Chondrocyte (in vitro differentiated cells): ENCODE results near the gene CLCN7. TPM values are rescaled to one million over a fixed set of nuclear protein-coding genes. Genes with fewer than 3 reads are reported as not detected.

Source experiments
- DNase-seq: peaks from one replicate; pipeline ENCODE4 v3.0.0; 2021; ENCODE audit warnings: mixed read lengths, low spot score
- H3K27ac Mint-ChIP-seq: one replicate; pipeline ENCODE4 v1.8.0; 2021; ENCODE audit warnings: mild to moderate bottlenecking, moderate library complexity, mixed read lengths; ENCODE audit not compliant: unreplicated experiment
- H3K27me3 Mint-ChIP-seq: 2 replicates; pipeline ENCODE4 v1.8.0; 2021; ENCODE audit warnings: low read depth, mixed read lengths
- H3K36me3 Mint-ChIP-seq: 2 replicates; pipeline ENCODE4 v1.8.0; 2021; ENCODE audit warnings: low read depth, mixed read lengths
- H3K4me1 Mint-ChIP-seq: 2 replicates; pipeline ENCODE4 v1.8.0; 2021; ENCODE audit warnings: low read depth, mild to moderate bottlenecking, mixed read lengths
- H3K4me3 Mint-ChIP-seq: one replicate; pipeline ENCODE4 v1.8.0; 2021; ENCODE audit warnings: mild to moderate bottlenecking, moderate library complexity, mixed read lengths; ENCODE audit not compliant: unreplicated experiment
- H3K9me3 Mint-ChIP-seq: 2 replicates; pipeline ENCODE4 v1.8.0; 2021; ENCODE audit warnings: low read depth, mixed read lengths
- CTCF ChIP-seq: fragments of 200-600 bp; sonication (generic); IDR thresholded peaks from 2 replicates; pipeline ENCODE4 v1.5.0; 2021; ENCODE audit warnings: antibody characterized with exemption, mild to moderate bottlenecking, moderate library complexity
- total RNA-seq: library from RNA; stranded (reverse); gene quantifications from 3 replicates; pipeline ENCODE4 v1.2.1, GENCODE V29; 2021

Gene CLCN7
- total RNA-seq, 1 donor from 2014 or later, result 97.0 TPM

- no peak for DNase-seq
- Mint-ChIP-seq H3K9me3 (no peaks in the 10 kb centered on the region), H3K4me3 (no peak overlapping the region), H3K27ac (no peak overlapping the region), H3K27me3 (peaks cover 4% of the 10 kb centered on the region), H3K4me1 (no peaks in the 10 kb centered on the region), H3K36me3 (peaks cover 1% of the 10 kb centered on the region)
- TF ChIP-seq CTCF, result no peak
These were observed 38.7 kb downstream of the CLCN7 start for GRCh38 chr16:1435921-1436697.

DNA sequence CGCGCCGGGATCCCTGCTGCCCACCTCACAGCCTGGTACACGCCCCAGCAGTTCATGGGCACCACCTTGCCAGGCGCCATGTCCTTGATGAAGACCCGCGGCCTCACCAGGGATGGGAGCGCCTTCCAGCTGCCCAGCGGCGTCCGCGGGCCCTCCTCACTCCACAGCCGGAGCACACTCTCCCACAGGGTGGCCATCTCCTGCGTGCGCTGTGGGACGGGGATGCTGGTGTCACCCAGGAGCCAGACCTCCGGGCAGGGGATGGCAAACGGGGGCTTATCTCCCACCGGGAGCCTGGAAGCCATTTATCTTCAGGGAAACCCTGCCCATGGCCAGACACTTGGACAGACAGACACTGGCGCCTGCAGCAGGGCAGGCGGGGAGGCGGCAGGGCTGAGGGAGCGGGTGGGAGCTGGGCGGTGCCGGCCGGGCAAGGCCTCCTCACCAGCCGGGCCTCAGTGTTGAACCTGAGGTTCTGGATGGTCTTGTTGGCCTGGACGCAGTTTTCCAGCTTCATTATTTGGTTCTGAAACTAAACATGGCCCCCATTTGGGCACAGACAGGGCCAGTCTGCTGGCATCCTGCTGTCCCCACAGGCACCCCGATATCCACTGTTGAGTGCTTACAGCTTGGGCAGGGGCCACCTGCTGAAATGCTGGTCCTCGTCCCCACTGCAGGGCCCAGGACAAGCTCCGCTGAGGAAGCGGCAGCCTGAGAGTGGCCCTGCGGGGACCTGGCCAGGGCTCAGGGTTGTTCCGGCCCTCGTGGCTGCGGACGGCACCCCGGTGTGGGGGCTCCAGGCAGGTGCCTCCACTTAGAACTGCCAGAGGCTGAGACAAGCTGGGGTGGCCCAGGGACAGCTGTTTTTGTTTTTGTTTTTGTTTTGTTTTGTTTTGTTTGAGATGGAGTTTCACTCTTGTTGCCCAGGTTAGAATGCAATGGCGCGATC lies 39.9 kb downstream of the CLCN7 start:
- Mint-ChIP-seq H3K4me1 (no peaks in the 10 kb centered on the region), H3K9me3 (no peaks in the 10 kb centered on the region), H3K36me3 (no peaks in the 10 kb centered on the region), H3K27me3 (peaks cover 4% of the 10 kb centered on the region), H3K4me3 (no peak overlapping the region), H3K27ac (no peak overlapping the region)
- TF ChIP-seq CTCF, result no peak
- no peak for DNase-seq

DNA sequence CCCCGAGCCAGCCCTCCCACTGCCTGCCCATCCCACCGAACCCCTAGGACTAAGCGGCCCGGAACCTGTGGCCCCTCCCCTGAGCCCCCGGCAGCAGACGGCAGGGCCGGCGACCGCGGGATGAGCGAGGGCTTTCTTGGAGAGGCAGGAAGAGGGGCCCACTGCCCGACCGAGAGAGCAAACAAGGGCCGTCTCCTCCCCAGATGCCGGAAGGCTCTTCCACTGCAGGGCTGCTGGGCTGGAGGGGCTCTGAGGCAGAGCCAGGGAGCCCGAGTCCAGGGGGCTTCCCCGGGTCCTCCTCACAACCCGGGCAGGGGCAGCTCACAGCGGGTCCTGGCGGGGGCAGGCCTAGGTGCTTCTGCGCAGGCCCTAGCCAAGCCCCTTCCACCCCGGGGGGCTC lies 41.1 kb downstream of the CLCN7 start:
- no peaks in the 10 kb centered on the region for H3K4me1 Mint-ChIP-seq
- H3K36me3 Mint-ChIP-seq, result no peaks in the 10 kb centered on the region
- H3K27me3 Mint-ChIP-seq, result peaks cover 4% of the 10 kb centered on the region
- no peaks in the 10 kb centered on the region for H3K9me3 Mint-ChIP-seq
- no peak for TF ChIP-seq CTCF
- DNase-seq, result no peak
- no peak overlapping the region for H3K4me3 Mint-ChIP-seq
- H3K27ac Mint-ChIP-seq, result no peak overlapping the region

- H3K4me3 Mint-ChIP-seq, result no peak overlapping the region
- no peaks in the 10 kb centered on the region for H3K9me3 Mint-ChIP-seq
- no peak for DNase-seq
- H3K27me3 Mint-ChIP-seq, result peaks cover 4% of the 10 kb centered on the region
- H3K4me1 Mint-ChIP-seq, result no peaks in the 10 kb centered on the region
- no peak overlapping the region for H3K27ac Mint-ChIP-seq
- no peak for TF ChIP-seq CTCF
- no peaks in the 10 kb centered on the region for H3K36me3 Mint-ChIP-seq
These were observed 41.6 kb downstream of the CLCN7 start for GRCh38 chr16:1433263-1433560.

DNA sequence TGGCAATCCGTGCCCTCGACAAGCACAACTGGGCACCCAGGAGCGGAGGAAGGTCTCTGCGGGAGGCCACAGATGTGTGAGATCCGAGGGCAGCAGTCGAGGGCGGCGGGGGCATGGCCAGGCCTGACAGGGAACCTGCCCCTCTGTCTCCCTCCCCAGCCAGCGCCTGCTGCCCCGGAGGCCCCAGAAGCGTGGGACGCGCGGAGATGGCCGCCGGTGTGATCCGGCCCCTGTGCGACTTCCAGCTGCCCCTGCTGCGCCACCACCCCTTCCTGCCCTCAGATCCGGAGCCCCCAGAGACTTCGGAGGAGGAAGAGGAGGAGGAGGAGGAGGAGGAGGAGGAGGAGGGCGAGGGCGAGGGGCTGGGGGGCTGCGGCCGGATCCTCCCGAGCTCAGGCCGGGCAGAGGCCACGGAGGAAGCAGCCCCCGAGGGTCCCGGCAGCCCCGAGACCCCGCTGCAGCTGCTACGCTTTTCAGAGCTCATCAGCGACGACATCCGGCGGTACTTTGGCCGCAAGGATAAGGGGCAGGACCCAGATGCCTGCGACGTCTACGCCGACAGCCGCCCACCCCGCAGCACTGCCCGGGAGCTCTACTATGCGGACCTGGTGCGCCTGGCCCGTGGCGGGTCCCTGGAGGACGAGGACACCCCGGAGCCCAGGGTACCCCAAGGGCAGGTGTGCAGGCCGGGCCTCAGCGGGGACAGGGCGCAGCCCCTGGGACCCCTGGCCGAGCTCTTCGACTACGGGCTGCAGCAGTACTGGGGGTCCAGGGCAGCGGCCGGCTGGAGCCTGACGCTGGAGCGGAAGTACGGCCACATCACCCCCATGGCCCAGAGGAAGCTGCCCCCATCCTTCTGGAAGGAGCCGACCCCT lies 42.2 kb downstream of the CLCN7 start:
- H3K4me1 Mint-ChIP-seq, result no peaks in the 10 kb centered on the region
- no peak for DNase-seq
- H3K9me3 Mint-ChIP-seq, result no peaks in the 10 kb centered on the region
- H3K4me3 Mint-ChIP-seq, result no peak overlapping the region
- no peak overlapping the region for H3K27ac Mint-ChIP-seq
- peaks cover 4% of the 10 kb centered on the region for H3K27me3 Mint-ChIP-seq
- H3K36me3 Mint-ChIP-seq, result no peaks in the 10 kb centered on the region
- TF ChIP-seq CTCF, result no peak
